Vagina (tissue), 2 donors: ENCODE data around the gene GLIPR1.

ENCODE experiments used
- CTCF ChIP-seq, 3 experiments: fragments of 450-650 bp in 2 of 3; fragments of 200-600 bp in 1 of 3; sonication (generic) in 1 of 3; IDR thresholded peaks; one replicate each; pipeline ENCODE4 v1.5.1; 2017 to 2019; ENCODE audit warnings: antibody characterized with exemption in 3 of 3, mild to moderate bottlenecking in 2 of 3, moderate library complexity in 2 of 3
- POLR2A ChIP-seq, 2 donors: fragments of 450-650 bp; IDR thresholded peaks; one replicate each; pipeline ENCODE4 v1.6.1; 2017; ENCODE audit warnings: antibody characterized with exemption in 2 of 2, mild to moderate bottlenecking in 2 of 2, moderate library complexity in 2 of 2
- POLR2AphosphoS5 ChIP-seq, 2 donors: sonication (generic); formaldehyde crosslinking; IDR thresholded peaks; one replicate each; pipeline ENCODE4 v1.9.0; 2017; ENCODE audit warnings: antibody characterized with exemption in 2 of 2, mild to moderate bottlenecking in 2 of 2, low read depth in 1 of 2; ENCODE audit not compliant: insufficient read depth in 1 of 2

- TF ChIP-seq CTCF (IDR thresholded peaks at IDR 0.05) (no peak), POLR2A (IDR thresholded peaks at IDR 0.05) (no peak), POLR2AphosphoS5 (IDR thresholded peaks at IDR 0.05; ENCODE audit: insufficient read depth in 1 of 2, low read depth in 1 of 2) (no peak)
These were observed 23.3 kb downstream of the GLIPR1 start for GRCh38 chr12:75503866-75504265.
